Endothelial cell (in vitro differentiated cells): ENCODE results near the gene RUNX3. TPM values are rescaled to one million over a fixed set of nuclear protein-coding genes. Genes with fewer than 3 reads are reported as not detected.

Experiments
- DNase-seq: peaks from one replicate; pipeline ENCODE4 v3.0.0; 2021; ENCODE audit warnings: low spot score
- H3K27ac Mint-ChIP-seq: one replicate; pipeline ENCODE4 v1.8.0; 2021; ENCODE audit warnings: mixed read lengths, inconsistent platforms; ENCODE audit not compliant: unreplicated experiment
- H3K27me3 Mint-ChIP-seq: one replicate; pipeline ENCODE4 v1.8.0; 2021; ENCODE audit warnings: mild to moderate bottlenecking, moderate library complexity, mixed read lengths, inconsistent platforms; ENCODE audit not compliant: unreplicated experiment
- H3K36me3 Mint-ChIP-seq: one replicate; pipeline ENCODE4 v1.8.0; 2021; ENCODE audit warnings: mild to moderate bottlenecking, low read depth, mixed read lengths, inconsistent platforms; ENCODE audit not compliant: unreplicated experiment
- H3K4me1 Mint-ChIP-seq: one replicate; pipeline ENCODE4 v1.8.0; 2021; ENCODE audit warnings: mild to moderate bottlenecking, mixed read lengths, inconsistent platforms; ENCODE audit not compliant: unreplicated experiment
- H3K4me3 Mint-ChIP-seq: one replicate; pipeline ENCODE4 v1.8.0; 2021; ENCODE audit warnings: mild to moderate bottlenecking, mixed read lengths, inconsistent platforms; ENCODE audit not compliant: unreplicated experiment
- H3K9me3 Mint-ChIP-seq: one replicate; pipeline ENCODE4 v1.8.0; 2021; ENCODE audit warnings: mixed read lengths, inconsistent platforms; ENCODE audit not compliant: unreplicated experiment
- CTCF ChIP-seq: fragments of 200-600 bp; sonication (generic); IDR thresholded peaks from one replicate; pipeline ENCODE4 v1.5.0; 2021; ENCODE audit warnings: antibody characterized with exemption; ENCODE audit not compliant: unreplicated experiment
- total RNA-seq: library from RNA; stranded (reverse); fragmentation: NEBNext Ultra II Directional; extraction: Animal tissue kit (Norgen Biotek cat#: 25700); gene quantifications from one replicate; pipeline ENCODE4 v1.2.1, GENCODE V29; 2021; ENCODE audit not compliant: unreplicated experiment

The RUNX3 gene
- total RNA-seq, 1 donor from 2014 or later = 1.8 TPM

- Mint-ChIP-seq H3K27me3 (peaks cover 13% of the 10 kb centered on the region), H3K36me3 (no peaks in the 10 kb centered on the region), H3K4me1 (no peaks in the 10 kb centered on the region), H3K4me3 (no peak overlapping the region), H3K9me3 (no peaks in the 10 kb centered on the region), H3K27ac (no peak overlapping the region)
- no peak for DNase-seq
- no peak for TF ChIP-seq CTCF
Observed at GRCh38 chr1:24955779-24956365, 25.8 kb upstream of the RUNX3 start.

GRCh38 chr1:24955161-24955560 lies 25.1 kb upstream of the RUNX3 start:
- peaks cover 13% of the 10 kb centered on the region for H3K27me3 Mint-ChIP-seq
- H3K4me1 Mint-ChIP-seq = no peaks in the 10 kb centered on the region
- H3K36me3 Mint-ChIP-seq = no peaks in the 10 kb centered on the region
- no peaks in the 10 kb centered on the region for H3K9me3 Mint-ChIP-seq
- no peak for DNase-seq
- no peak for TF ChIP-seq CTCF
- H3K4me3 Mint-ChIP-seq = no peak overlapping the region
- H3K27ac Mint-ChIP-seq = no peak overlapping the region

- Mint-ChIP-seq H3K36me3 (no peaks in the 10 kb centered on the region), H3K27me3 (peaks cover 10% of the 10 kb centered on the region), H3K27ac (no peak overlapping the region), H3K9me3 (no peaks in the 10 kb centered on the region), H3K4me3 (no peak overlapping the region), H3K4me1 (no peaks in the 10 kb centered on the region)
- no peak for TF ChIP-seq CTCF
- DNase-seq = no peak
Observed at GRCh38 chr1:24954631-24955030, 24.6 kb upstream of the RUNX3 start.

- no peak for DNase-seq
- no peaks in the 10 kb centered on the region for H3K4me1 Mint-ChIP-seq
- H3K9me3 Mint-ChIP-seq = no peaks in the 10 kb centered on the region
- no peak overlapping the region for H3K27ac Mint-ChIP-seq
- peaks cover 7% of the 10 kb centered on the region for H3K27me3 Mint-ChIP-seq
- no peaks in the 10 kb centered on the region for H3K36me3 Mint-ChIP-seq
- no peak for TF ChIP-seq CTCF
- no peak overlapping the region for H3K4me3 Mint-ChIP-seq
Observed at GRCh38 chr1:24954022-24954421, 23.9 kb upstream of the RUNX3 start.

- Mint-ChIP-seq H3K9me3 (no peaks in the 10 kb centered on the region), H3K4me3 (no peak overlapping the region), H3K36me3 (no peaks in the 10 kb centered on the region), H3K27ac (no peak overlapping the region), H3K27me3 (peaks cover 11% of the 10 kb centered on the region), H3K4me1 (no peaks in the 10 kb centered on the region)
- TF ChIP-seq CTCF = no peak
- no peak for DNase-seq
Observed at GRCh38 chr1:24952413-24952841, 22.4 kb upstream of the RUNX3 start.
